Neural crest cell (in vitro differentiated cells): ENCODE results near the gene ATP6AP1. TPM values are rescaled to one million over a fixed set of nuclear protein-coding genes. Genes with fewer than 3 reads are reported as not detected.

Experiments
- DNase-seq: peaks from one replicate; pipeline ENCODE4 v3.0.0; 2021; ENCODE audit warnings: low read depth, mixed read lengths, low spot score
- H3K27ac Mint-ChIP-seq: one replicate; pipeline ENCODE4 v1.8.0; 2021; ENCODE audit warnings: mild to moderate bottlenecking, mixed read lengths; ENCODE audit not compliant: unreplicated experiment
- H3K27me3 Mint-ChIP-seq: 2 replicates; pipeline ENCODE4 v1.8.0; 2021; ENCODE audit warnings: low read depth, mild to moderate bottlenecking, mixed read lengths
- H3K36me3 Mint-ChIP-seq: 2 replicates; pipeline ENCODE4 v1.8.0; 2021; ENCODE audit warnings: low read depth, mild to moderate bottlenecking, mixed read lengths
- H3K4me1 Mint-ChIP-seq: 2 replicates; pipeline ENCODE4 v1.8.0; 2021; ENCODE audit warnings: mixed read lengths
- H3K4me3 Mint-ChIP-seq: one replicate; pipeline ENCODE4 v1.8.0; 2021; ENCODE audit warnings: mild to moderate bottlenecking, mixed read lengths
- H3K9me3 Mint-ChIP-seq: 2 replicates; pipeline ENCODE4 v1.8.0; 2021; ENCODE audit warnings: mixed read lengths
- CTCF ChIP-seq: fragments of 200-600 bp; sonication (generic); conservative IDR thresholded peaks from 2 replicates; pipeline ENCODE4 v1.5.0; 2021; ENCODE audit warnings: antibody characterized with exemption, mild to moderate bottlenecking
- total RNA-seq: library from RNA; stranded (reverse); gene quantifications from 2 replicates; pipeline ENCODE4 v1.2.1, GENCODE V29; 2021

Gene ATP6AP1
- total RNA-seq, 1 donor from 2014 or later: 79.8 TPM

- H3K27me3 Mint-ChIP-seq: peaks cover 23% of the 10 kb centered on the region
- no peak for DNase-seq
- H3K9me3 Mint-ChIP-seq: peaks cover 6% of the 10 kb centered on the region
- peak overlapping the region; percentile 62 for H3K27ac Mint-ChIP-seq
- H3K36me3 Mint-ChIP-seq: peaks cover 23% of the 10 kb centered on the region
- peak overlapping the region; percentile 96 for H3K4me3 Mint-ChIP-seq
- no peak for TF ChIP-seq CTCF
- peaks cover 19% of the 10 kb centered on the region for H3K4me1 Mint-ChIP-seq
Observed at GRCh38 chrX:154401045-154401799, 27.3 kb upstream of the ATP6AP1 start.

GRCh38 chrX:154401918-154402621 is 26.4 kb upstream of the ATP6AP1 start:
- Mint-ChIP-seq H3K27me3 (peaks cover 23% of the 10 kb centered on the region), H3K27ac (no peak overlapping the region), H3K4me1 (peaks cover 19% of the 10 kb centered on the region), H3K9me3 (peaks cover 6% of the 10 kb centered on the region), H3K4me3 (peak overlapping the region; percentile 96), H3K36me3 (peaks cover 23% of the 10 kb centered on the region)
- no peak for TF ChIP-seq CTCF
- no peak for DNase-seq

GRCh38 chrX:154402622-154403127 is 25.8 kb upstream of the ATP6AP1 start:
- no peak overlapping the region for H3K27ac Mint-ChIP-seq

GRCh38 chrX:154403192-154403591 is 25.3 kb upstream of the ATP6AP1 start:
- H3K27me3 Mint-ChIP-seq: peaks cover 20% of the 10 kb centered on the region
- no peak overlapping the region for H3K27ac Mint-ChIP-seq
- H3K36me3 Mint-ChIP-seq: peaks cover 20% of the 10 kb centered on the region
- DNase-seq: no peak
- TF ChIP-seq CTCF: no peak
- peaks cover 3% of the 10 kb centered on the region for H3K9me3 Mint-ChIP-seq
- H3K4me3 Mint-ChIP-seq: peak overlapping the region; percentile 70
- peaks cover 15% of the 10 kb centered on the region for H3K4me1 Mint-ChIP-seq

More at GRCh38 chrX:154402622-154403127, 25.8 kb upstream of the ATP6AP1 start:
- Mint-ChIP-seq H3K36me3 (peaks cover 23% of the 10 kb centered on the region), H3K27me3 (peaks cover 23% of the 10 kb centered on the region), H3K9me3 (peaks cover 6% of the 10 kb centered on the region), H3K4me3 (peak overlapping the region; percentile 96), H3K4me1 (peaks cover 19% of the 10 kb centered on the region)
- DNase-seq: no peak
- TF ChIP-seq CTCF: no peak

GRCh38 chrX:154403858-154404257 is 24.6 kb upstream of the ATP6AP1 start:
- H3K36me3 Mint-ChIP-seq: peaks cover 16% of the 10 kb centered on the region
- H3K27me3 Mint-ChIP-seq: peaks cover 15% of the 10 kb centered on the region
- peaks cover 2% of the 10 kb centered on the region for H3K9me3 Mint-ChIP-seq
- H3K4me1 Mint-ChIP-seq: peaks cover 16% of the 10 kb centered on the region
- H3K27ac Mint-ChIP-seq: no peak overlapping the region
- no peak for DNase-seq
- no peak for TF ChIP-seq CTCF
- H3K4me3 Mint-ChIP-seq: peak overlapping the region; percentile 70
